Prostate gland (tissue), 2 donors: Measurements from ENCODE around the gene NT5DC1. TPM values are rescaled to one million over a fixed set of nuclear protein-coding genes. Genes with fewer than 3 reads are reported as not detected.

ENCODE experiments used
- DNase-seq: peaks from one replicate; pipeline ENCODE4 v3.0.0-alpha.2; 2019; ENCODE audit warnings: low spot score
- H3K27ac ChIP-seq, 2 donors: fragments of 200-600 bp; sonication (generic); 2 replicates each; pipeline ENCODE4 v1.5.1; 2017 to 2019
- H3K27me3 ChIP-seq: fragments of 200-600 bp; sonication (generic); replicated peaks from 2 replicates; pipeline ENCODE4 v1.5.1; 2019; ENCODE audit not compliant: insufficient read depth
- H3K36me3 ChIP-seq, 2 donors: fragments of 200-600 bp; sonication (generic); 1 replicate in 1 of 2; 2 replicates in 1 of 2; pipeline versions ENCODE4 v1.5.1 to v1.8.1; 2017 to 2019
- H3K4me1 ChIP-seq: fragments of 200-600 bp; sonication (generic); replicated peaks from 2 replicates; pipeline ENCODE4 v1.5.1; 2019
- H3K4me3 ChIP-seq, 2 donors: fragments of 200-600 bp; sonication (generic); 2 replicates each; pipeline ENCODE4 v1.5.1; 2017 to 2019
- H3K9me3 ChIP-seq: fragments of 200-600 bp; sonication (generic); 2 replicates; pipeline ENCODE4 v1.5.1; 2017
- CTCF ChIP-seq, 4 experiments: fragments of 200-600 bp in 2 of 4; fragments of 450-650 bp in 2 of 4; sonication (generic) in 2 of 4; IDR thresholded peaks; 1 replicate in 3 of 4; 2 replicates in 1 of 4; pipeline ENCODE4 v1.5.1; 2016 to 2019; ENCODE audit warnings: antibody characterized with exemption in 4 of 4, mild to moderate bottlenecking in 2 of 4, moderate library complexity in 2 of 4
- POLR2A ChIP-seq: fragments of 450-650 bp; IDR thresholded peaks from one replicate; pipeline ENCODE4 v1.6.1; 2016; ENCODE audit warnings: antibody characterized with exemption, mild to moderate bottlenecking
- POLR2AphosphoS5 ChIP-seq: sonication (generic); formaldehyde crosslinking; IDR thresholded peaks from one replicate; pipeline ENCODE4 v1.6.1; 2017; ENCODE audit warnings: antibody characterized with exemption
- WGBS: methylation state at CpG from one replicate; pipeline ENCODE4 v1.1.5; 2018; 5-methylcytosine and 5-hydroxymethylcytosine counted together
- intact Hi-C: fragments of 100-400 bp; cut with DNase I; formaldehyde crosslinking; loops from one replicate; pipeline ENCODE4 v1.14.2; 2022
- total RNA-seq, 2 donors: library from RNA; depleted of rRNA; stranded (reverse); fragments of >200 nt; gene quantifications; one replicate each; pipeline ENCODE4 v1.1.0, GENCODE V29; 2016

Gene NT5DC1
- total RNA-seq, 2 donors from 2014 or later = 12.3 to 26.1 TPM

- 88% methylated on average over 3 of the region's 3 CpGs for WGBS
- TF ChIP-seq POLR2AphosphoS5 = no peak
- no peak for TF ChIP-seq CTCF (IDR thresholded peaks at IDR 0.05)
- no peak for TF ChIP-seq POLR2A
- Histone ChIP-seq H3K4me3 (no peak overlapping the region), H3K36me3 (no peaks in the 10 kb centered on the region), H3K9me3 (no peaks in the 10 kb centered on the region), H3K4me1 (no peaks in the 10 kb centered on the region), H3K27me3 (no peaks in the 10 kb centered on the region), H3K27ac (no peak overlapping the region)
- no peak for DNase-seq
- intact Hi-C loops = no loop called here
These were observed 59.3 kb downstream of the NT5DC1 start for GRCh38 chr6:116159782-116160524.

GRCh38 chr6:116165596-116165995 is 64.9 kb downstream of the NT5DC1 start:
- H3K9me3 ChIP-seq = no peaks in the 10 kb centered on the region
- H3K27me3 ChIP-seq = no peaks in the 10 kb centered on the region
- H3K4me1 ChIP-seq = no peaks in the 10 kb centered on the region
- intact Hi-C loops = no loop called here
- H3K27ac ChIP-seq = no peak overlapping the region
- H3K4me3 ChIP-seq = no peak overlapping the region
- TF ChIP-seq POLR2A = no peak
- TF ChIP-seq POLR2AphosphoS5 = no peak
- no peak for TF ChIP-seq CTCF (IDR thresholded peaks at IDR 0.05)
- no peak for DNase-seq
- 100% methylated on average over 1 of the region's 1 CpG for WGBS
- no peaks in the 10 kb centered on the region for H3K36me3 ChIP-seq

- H3K4me3 ChIP-seq = no peak overlapping the region
- intact Hi-C loops = no loop called here
- no peaks in the 10 kb centered on the region for H3K9me3 ChIP-seq
- TF ChIP-seq CTCF (IDR thresholded peaks at IDR 0.05) (no peak), POLR2A (no peak), POLR2AphosphoS5 (no peak)
- DNase-seq = no peak
- WGBS = 91% methylated on average over 1 of the region's 1 CpG
- no peaks in the 10 kb centered on the region for H3K36me3 ChIP-seq
- H3K4me1 ChIP-seq = no peaks in the 10 kb centered on the region
- no peak overlapping the region for H3K27ac ChIP-seq
- no peaks in the 10 kb centered on the region for H3K27me3 ChIP-seq
These were observed 65.7 kb downstream of the NT5DC1 start for GRCh38 chr6:116166369-116166768.

- H3K9me3 ChIP-seq = no peaks in the 10 kb centered on the region
- no peaks in the 10 kb centered on the region for H3K36me3 ChIP-seq
- H3K4me3 ChIP-seq = no peak overlapping the region
- H3K27me3 ChIP-seq = no peaks in the 10 kb centered on the region
- intact Hi-C loops = no loop called here
- DNase-seq = no peak
- no peaks in the 10 kb centered on the region for H3K4me1 ChIP-seq
- WGBS = 100% methylated on average over 1 of the region's 1 CpG
- no peak overlapping the region for H3K27ac ChIP-seq
- no peak for TF ChIP-seq POLR2AphosphoS5
- TF ChIP-seq POLR2A = no peak
- TF ChIP-seq CTCF (IDR thresholded peaks at IDR 0.05) = no peak
These were observed 67.5 kb downstream of the NT5DC1 start for GRCh38 chr6:116168148-116168547.

- no peak overlapping the region for H3K27ac ChIP-seq
- no peaks in the 10 kb centered on the region for H3K4me1 ChIP-seq
- no peak overlapping the region for H3K4me3 ChIP-seq
- H3K27me3 ChIP-seq = no peaks in the 10 kb centered on the region
- no peak for DNase-seq
- TF ChIP-seq POLR2A (no peak), CTCF (IDR thresholded peaks at IDR 0.05) (no peak), POLR2AphosphoS5 (no peak)
- no peaks in the 10 kb centered on the region for H3K9me3 ChIP-seq
- intact Hi-C loops = no loop called here
- 96% methylated on average over 2 of the region's 2 CpGs for WGBS
- H3K36me3 ChIP-seq = no peaks in the 10 kb centered on the region
These were observed 69.2 kb downstream of the NT5DC1 start for GRCh38 chr6:116169880-116170279.
